Measurements from ENCODE around the gene SLC24A4.
A peak's percentile ranks its signal among the peaks of the same experiment; 100 is the strongest.

SLC24A4 gene

DNA sequence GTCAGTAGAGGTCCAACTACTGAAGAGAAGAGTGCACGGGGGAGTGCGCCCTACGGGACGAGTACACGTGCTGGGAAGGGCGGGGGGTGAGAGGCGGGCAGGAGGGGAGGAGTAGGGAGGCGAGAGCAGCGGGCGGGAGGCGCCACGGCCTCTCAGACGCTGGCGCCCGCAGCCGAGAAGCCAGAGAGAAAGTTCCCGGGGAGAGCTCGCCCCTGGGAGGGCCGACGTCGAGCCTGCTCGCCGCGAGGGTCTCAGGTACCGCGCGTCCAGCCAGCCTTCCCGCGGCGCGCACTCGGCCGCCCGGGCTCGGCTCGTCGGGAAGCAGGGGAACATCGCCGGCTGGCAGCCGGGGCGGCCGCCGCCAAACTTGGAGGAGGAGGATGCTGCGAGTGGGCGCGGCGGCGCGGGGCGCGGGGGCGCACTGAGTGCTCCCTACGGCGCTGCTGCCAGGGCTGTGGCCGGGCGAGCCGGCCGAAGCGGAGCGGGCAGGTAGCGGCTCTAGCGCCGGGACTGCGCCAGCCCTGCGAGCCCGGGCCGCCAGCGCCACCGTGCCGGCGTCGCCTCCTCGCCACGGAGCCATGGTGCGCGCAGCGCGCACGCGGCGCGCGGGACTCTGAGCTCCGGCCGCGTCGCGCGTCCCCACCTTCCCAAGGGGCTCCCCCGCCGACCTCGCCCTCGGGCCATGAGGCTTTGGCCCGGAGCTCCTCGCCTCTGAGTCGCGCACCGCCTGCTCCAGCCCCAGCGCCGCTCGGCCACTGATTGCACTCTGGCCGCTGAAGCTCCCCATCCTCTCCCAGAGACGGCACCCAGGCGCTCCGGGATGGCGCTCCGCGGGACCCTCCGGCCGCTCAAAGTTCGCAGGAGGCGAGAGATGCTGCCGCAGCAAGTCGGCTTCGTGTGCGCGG, at the start of gene SLC24A4 (continued):
- TF ChIP-seq, protein P1, sequence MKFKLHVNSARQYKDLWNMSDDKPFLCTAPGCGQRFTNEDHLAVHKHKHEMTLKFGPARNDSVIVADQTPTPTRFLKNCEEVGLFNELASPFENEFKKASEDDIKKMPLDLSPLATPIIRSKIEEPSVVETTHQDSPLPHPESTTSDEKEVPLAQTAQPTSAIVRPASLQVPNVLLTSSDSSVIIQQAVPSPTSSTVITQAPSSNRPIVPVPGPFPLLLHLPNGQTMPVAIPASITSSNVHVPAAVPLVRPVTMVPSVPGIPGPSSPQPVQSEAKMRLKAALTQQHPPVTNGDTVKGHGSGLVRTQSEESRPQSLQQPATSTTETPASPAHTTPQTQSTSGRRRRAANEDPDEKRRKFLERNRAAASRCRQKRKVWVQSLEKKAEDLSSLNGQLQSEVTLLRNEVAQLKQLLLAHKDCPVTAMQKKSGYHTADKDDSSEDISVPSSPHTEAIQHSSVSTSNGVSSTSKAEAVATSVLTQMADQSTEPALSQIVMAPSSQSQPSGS (tag by site-specific recombination; IDR thresholded peaks at IDR 0.05; ENCODE audit: low read depth) = no peak
- TF ChIP-seq ZFHX2 (tag by site-specific recombination; conservative IDR thresholded peaks at IDR 0.05) = peak; percentile 92
- TF ChIP-seq ZNF394 (tag by site-specific recombination; IDR thresholded peaks at IDR 0.05; ENCODE audit: borderline replicate concordance) = no peak
- no peak for TF ChIP-seq ZNF248 (tag by site-specific recombination; IDR thresholded peaks at IDR 0.05)
- TF ChIP-seq KLF1 (tag by site-specific recombination; IDR thresholded peaks at IDR 0.05) = peak; percentile 64; the same call in 1 of the 2 replicates
- TF ChIP-seq ZNF132 (tag by site-specific recombination; IDR thresholded peaks at IDR 0.05; ENCODE audit: borderline replicate concordance) = no peak
- TF ChIP-seq, protein P2, sequence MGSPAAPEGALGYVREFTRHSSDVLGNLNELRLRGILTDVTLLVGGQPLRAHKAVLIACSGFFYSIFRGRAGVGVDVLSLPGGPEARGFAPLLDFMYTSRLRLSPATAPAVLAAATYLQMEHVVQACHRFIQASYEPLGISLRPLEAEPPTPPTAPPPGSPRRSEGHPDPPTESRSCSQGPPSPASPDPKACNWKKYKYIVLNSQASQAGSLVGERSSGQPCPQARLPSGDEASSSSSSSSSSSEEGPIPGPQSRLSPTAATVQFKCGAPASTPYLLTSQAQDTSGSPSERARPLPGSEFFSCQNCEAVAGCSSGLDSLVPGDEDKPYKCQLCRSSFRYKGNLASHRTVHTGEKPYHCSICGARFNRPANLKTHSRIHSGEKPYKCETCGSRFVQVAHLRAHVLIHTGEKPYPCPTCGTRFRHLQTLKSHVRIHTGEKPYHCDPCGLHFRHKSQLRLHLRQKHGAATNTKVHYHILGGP (tag by site-specific recombination; IDR thresholded peaks at IDR 0.05) = no peak
- TF ChIP-seq ZNF23 (tag by site-specific recombination; IDR thresholded peaks at IDR 0.05; ENCODE audit: borderline replicate concordance) = no peak
- no peak for TF ChIP-seq ZBTB17 (tag by site-specific recombination; IDR thresholded peaks at IDR 0.05)
- TF ChIP-seq, protein P3, sequence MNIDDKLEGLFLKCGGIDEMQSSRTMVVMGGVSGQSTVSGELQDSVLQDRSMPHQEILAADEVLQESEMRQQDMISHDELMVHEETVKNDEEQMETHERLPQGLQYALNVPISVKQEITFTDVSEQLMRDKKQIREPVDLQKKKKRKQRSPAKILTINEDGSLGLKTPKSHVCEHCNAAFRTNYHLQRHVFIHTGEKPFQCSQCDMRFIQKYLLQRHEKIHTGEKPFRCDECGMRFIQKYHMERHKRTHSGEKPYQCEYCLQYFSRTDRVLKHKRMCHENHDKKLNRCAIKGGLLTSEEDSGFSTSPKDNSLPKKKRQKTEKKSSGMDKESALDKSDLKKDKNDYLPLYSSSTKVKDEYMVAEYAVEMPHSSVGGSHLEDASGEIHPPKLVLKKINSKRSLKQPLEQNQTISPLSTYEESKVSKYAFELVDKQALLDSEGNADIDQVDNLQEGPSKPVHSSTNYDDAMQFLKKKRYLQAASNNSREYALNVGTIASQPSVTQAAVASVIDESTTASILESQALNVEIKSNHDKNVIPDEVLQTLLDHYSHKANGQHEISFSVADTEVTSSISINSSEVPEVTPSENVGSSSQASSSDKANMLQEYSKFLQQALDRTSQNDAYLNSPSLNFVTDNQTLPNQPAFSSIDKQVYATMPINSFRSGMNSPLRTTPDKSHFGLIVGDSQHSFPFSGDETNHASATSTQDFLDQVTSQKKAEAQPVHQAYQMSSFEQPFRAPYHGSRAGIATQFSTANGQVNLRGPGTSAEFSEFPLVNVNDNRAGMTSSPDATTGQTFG (tag by site-specific recombination; IDR thresholded peaks at IDR 0.05; ENCODE audit: borderline replicate concordance) = no peak
- TF ChIP-seq ZNF791 (tag by site-specific recombination; IDR thresholded peaks at IDR 0.05) = no peak
- TF ChIP-seq ZNF585B (tag by site-specific recombination; IDR thresholded peaks at IDR 0.05) = no peak
- TF ChIP-seq, protein P4, sequence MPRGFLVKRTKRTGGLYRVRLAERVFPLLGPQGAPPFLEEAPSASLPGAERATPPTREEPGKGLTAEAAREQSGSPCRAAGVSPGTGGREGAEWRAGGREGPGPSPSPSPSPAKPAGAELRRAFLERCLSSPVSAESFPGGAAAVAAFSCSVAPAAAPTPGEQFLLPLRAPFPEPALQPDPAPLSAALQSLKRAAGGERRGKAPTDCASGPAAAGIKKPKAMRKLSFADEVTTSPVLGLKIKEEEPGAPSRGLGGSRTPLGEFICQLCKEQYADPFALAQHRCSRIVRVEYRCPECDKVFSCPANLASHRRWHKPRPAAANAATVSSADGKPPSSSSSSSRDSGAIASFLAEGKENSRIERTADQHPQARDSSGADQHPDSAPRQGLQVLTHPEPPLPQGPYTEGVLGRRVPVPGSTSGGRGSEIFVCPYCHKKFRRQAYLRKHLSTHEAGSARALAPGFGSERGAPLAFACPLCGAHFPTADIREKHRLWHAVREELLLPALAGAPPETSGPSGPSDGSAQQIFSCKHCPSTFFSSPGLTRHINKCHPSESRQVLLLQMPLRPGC (tag by site-specific recombination; IDR thresholded peaks at IDR 0.05) = no peak
- TF ChIP-seq ZNF664 (tag by site-specific recombination; IDR thresholded peaks at IDR 0.05) = no peak
- TF ChIP-seq ZSCAN16 (tag by site-specific recombination; IDR thresholded peaks at IDR 0.05) = no peak
- TF ChIP-seq ZNF324 (tag by site-specific recombination; IDR thresholded peaks at IDR 0.05) = no peak
- no peak for TF ChIP-seq SALL2 (tag by site-specific recombination; IDR thresholded peaks at IDR 0.05; ENCODE audit: borderline replicate concordance)
- TF ChIP-seq, protein P5, sequence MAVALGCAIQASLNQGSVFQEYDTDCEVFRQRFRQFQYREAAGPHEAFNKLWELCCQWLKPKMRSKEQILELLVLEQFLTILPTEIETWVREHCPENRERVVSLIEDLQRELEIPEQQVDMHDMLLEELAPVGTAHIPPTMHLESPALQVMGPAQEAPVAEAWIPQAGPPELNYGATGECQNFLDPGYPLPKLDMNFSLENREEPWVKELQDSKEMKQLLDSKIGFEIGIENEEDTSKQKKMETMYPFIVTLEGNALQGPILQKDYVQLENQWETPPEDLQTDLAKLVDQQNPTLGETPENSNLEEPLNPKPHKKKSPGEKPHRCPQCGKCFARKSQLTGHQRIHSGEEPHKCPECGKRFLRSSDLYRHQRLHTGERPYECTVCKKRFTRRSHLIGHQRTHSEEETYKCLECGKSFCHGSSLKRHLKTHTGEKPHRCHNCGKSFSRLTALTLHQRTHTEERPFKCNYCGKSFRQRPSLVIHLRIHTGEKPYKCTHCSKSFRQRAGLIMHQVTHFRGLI (tag by site-specific recombination; IDR thresholded peaks at IDR 0.05) = no peak
- no peak for TF ChIP-seq ZNF596 (tag by site-specific recombination; IDR thresholded peaks at IDR 0.05)
- TF ChIP-seq OSR2 (tag by site-specific recombination; IDR thresholded peaks at IDR 0.05) = no peak
- no peak for TF ChIP-seq GLI2 (tag by site-specific recombination; IDR thresholded peaks at IDR 0.05; ENCODE audit: borderline replicate concordance, low read depth)
- TF ChIP-seq, protein P6, sequence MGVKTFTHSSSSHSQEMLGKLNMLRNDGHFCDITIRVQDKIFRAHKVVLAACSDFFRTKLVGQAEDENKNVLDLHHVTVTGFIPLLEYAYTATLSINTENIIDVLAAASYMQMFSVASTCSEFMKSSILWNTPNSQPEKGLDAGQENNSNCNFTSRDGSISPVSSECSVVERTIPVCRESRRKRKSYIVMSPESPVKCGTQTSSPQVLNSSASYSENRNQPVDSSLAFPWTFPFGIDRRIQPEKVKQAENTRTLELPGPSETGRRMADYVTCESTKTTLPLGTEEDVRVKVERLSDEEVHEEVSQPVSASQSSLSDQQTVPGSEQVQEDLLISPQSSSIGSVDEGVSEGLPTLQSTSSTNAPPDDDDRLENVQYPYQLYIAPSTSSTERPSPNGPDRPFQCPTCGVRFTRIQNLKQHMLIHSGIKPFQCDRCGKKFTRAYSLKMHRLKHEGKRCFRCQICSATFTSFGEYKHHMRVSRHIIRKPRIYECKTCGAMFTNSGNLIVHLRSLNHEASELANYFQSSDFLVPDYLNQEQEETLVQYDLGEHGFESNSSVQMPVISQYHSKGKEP (tag by site-specific recombination; IDR thresholded peaks at IDR 0.05) = no peak
- TF ChIP-seq ZNF837 (tag by site-specific recombination; IDR thresholded peaks at IDR 0.05) = no peak
- TF ChIP-seq KLF9 (tag by site-specific recombination; IDR thresholded peaks at IDR 0.05; ENCODE audit: low read depth) = no peak
- TF ChIP-seq, protein P7, sequence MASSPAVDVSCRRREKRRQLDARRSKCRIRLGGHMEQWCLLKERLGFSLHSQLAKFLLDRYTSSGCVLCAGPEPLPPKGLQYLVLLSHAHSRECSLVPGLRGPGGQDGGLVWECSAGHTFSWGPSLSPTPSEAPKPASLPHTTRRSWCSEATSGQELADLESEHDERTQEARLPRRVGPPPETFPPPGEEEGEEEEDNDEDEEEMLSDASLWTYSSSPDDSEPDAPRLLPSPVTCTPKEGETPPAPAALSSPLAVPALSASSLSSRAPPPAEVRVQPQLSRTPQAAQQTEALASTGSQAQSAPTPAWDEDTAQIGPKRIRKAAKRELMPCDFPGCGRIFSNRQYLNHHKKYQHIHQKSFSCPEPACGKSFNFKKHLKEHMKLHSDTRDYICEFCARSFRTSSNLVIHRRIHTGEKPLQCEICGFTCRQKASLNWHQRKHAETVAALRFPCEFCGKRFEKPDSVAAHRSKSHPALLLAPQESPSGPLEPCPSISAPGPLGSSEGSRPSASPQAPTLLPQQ (tag by site-specific recombination; IDR thresholded peaks at IDR 0.05) = no peak
- no peak for TF ChIP-seq ZXDB (tag by site-specific recombination; IDR thresholded peaks at IDR 0.05)
- no peak for TF ChIP-seq ZNF48 (tag by site-specific recombination; IDR thresholded peaks at IDR 0.05)
- no peak for TF ChIP-seq SCRT2 (tag by site-specific recombination; IDR thresholded peaks at IDR 0.05)

Data from HEK293 (cell line).